Neuronal stem cell (in vitro differentiated cells): ENCODE measurements around the gene PIM3.

ENCODE experiments used
- DNase-seq: peaks from one replicate; pipeline ENCODE4 v3.0.0-alpha.2; 2013; ENCODE audit warnings: low spot score
- H2AFZ ChIP-seq: one replicate; pipeline ENCODE4 v1.6.1; 2013; ENCODE audit warnings: mild to moderate bottlenecking, low read length, inconsistent platforms
- H2AK5ac ChIP-seq: 2 replicates; pipeline ENCODE4 v1.6.1; 2013; ENCODE audit warnings: low read depth, mild to moderate bottlenecking, inconsistent platforms, low read length, moderate library complexity, mixed read lengths
- H2BK120ac ChIP-seq: 2 replicates; pipeline ENCODE4 v1.6.1; 2013; ENCODE audit warnings: low read depth, mild to moderate bottlenecking, inconsistent platforms, low read length, moderate library complexity, mixed read lengths
- H2BK12ac ChIP-seq: one replicate; pipeline ENCODE4 v1.6.1; 2013; ENCODE audit warnings: low read length, inconsistent platforms
- H2BK15ac ChIP-seq: 2 replicates; pipeline ENCODE4 v1.6.1; 2013; ENCODE audit warnings: mild to moderate bottlenecking, low read length, inconsistent platforms, mixed read lengths
- H2BK5ac ChIP-seq: one replicate; pipeline ENCODE4 v1.6.1; 2013; ENCODE audit warnings: inconsistent platforms, mild to moderate bottlenecking, low read length, moderate library complexity
- H3K14ac ChIP-seq: one replicate; pipeline ENCODE4 v1.6.1; 2013; ENCODE audit warnings: low read length, inconsistent platforms
- H3K18ac ChIP-seq: 2 replicates; pipeline ENCODE4 v1.6.1; 2013; ENCODE audit warnings: low read length, inconsistent platforms
- H3K23ac ChIP-seq: 2 replicates; pipeline ENCODE4 v1.6.1; 2013; ENCODE audit warnings: low read depth, mild to moderate bottlenecking, mixed read lengths, low read length, inconsistent platforms; ENCODE audit not compliant: poor library complexity
- H3K27ac ChIP-seq: replicated peaks from 3 replicates; pipeline ENCODE4 v1.5.1; 2013; ENCODE audit warnings: low read length, inconsistent platforms
- H3K27me3 ChIP-seq, 3 experiments: 2 replicates each; pipeline ENCODE4 v1.6.1; 2013; ENCODE audit warnings: low read length in 3 of 3, mild to moderate bottlenecking in 2 of 3, inconsistent platforms in 1 of 3, low read depth in 1 of 3, mixed read lengths in 1 of 3, moderate library complexity in 1 of 3; ENCODE audit not compliant: control insufficient read depth in 3 of 3, insufficient read depth in 3 of 3
- H3K36me3 ChIP-seq, 2 donors: replicated peaks in 1 of 2; 2 replicates each; pipeline ENCODE4 v1.6.1; 2013; ENCODE audit warnings: low read length in 2 of 2; ENCODE audit not compliant: control insufficient read depth in 2 of 2, insufficient read depth in 2 of 2
- H3K4ac ChIP-seq: 2 replicates; pipeline ENCODE4 v1.6.1; 2013; ENCODE audit warnings: inconsistent platforms, mild to moderate bottlenecking, low read length, moderate library complexity
- H3K4me1 ChIP-seq, 2 donors: 1 replicate in 1 of 2; 2 replicates in 1 of 2; pipeline ENCODE4 v1.6.1; 2013; ENCODE audit warnings: low read length in 2 of 2, low read depth in 1 of 2; ENCODE audit not compliant: control insufficient read depth in 2 of 2, insufficient read depth in 1 of 2
- H3K4me2 ChIP-seq: one replicate; pipeline ENCODE4 v1.6.1; 2013; ENCODE audit warnings: mild to moderate bottlenecking, low read length, inconsistent platforms; ENCODE audit not compliant: insufficient read depth, poor library complexity, severe bottlenecking
- H3K4me3 ChIP-seq, 2 donors: 2 replicates each; pipeline ENCODE4 v1.5.1; 2013; ENCODE audit warnings: low read length in 2 of 2, mild to moderate bottlenecking in 2 of 2, inconsistent platforms in 1 of 2, moderate library complexity in 1 of 2
- H3K79me1 ChIP-seq: one replicate; pipeline ENCODE4 v1.6.1; 2013; ENCODE audit warnings: low read depth, mild to moderate bottlenecking, inconsistent platforms, low read length, moderate library complexity
- H3K9ac ChIP-seq: one replicate; pipeline ENCODE4 v1.6.1; 2013; ENCODE audit warnings: mild to moderate bottlenecking, low read depth, low read length, inconsistent platforms; ENCODE audit not compliant: poor library complexity
- H3K9me3 ChIP-seq, 2 donors: replicated peaks in 1 of 2; 2 replicates each; pipeline versions ENCODE3 to v1.6.1; 2013; ENCODE audit warnings: low read length in 2 of 2, mild to moderate bottlenecking in 2 of 2, inconsistent platforms in 1 of 2, low read depth in 1 of 2, mixed read lengths in 1 of 2, moderate library complexity in 1 of 2; ENCODE audit not compliant: control insufficient read depth in 2 of 2, insufficient read depth in 1 of 2
- H4K8ac ChIP-seq: one replicate; pipeline ENCODE4 v1.6.1; 2013; ENCODE audit warnings: low read depth, mild to moderate bottlenecking, inconsistent platforms, low read length, moderate library complexity
- H4K91ac ChIP-seq: one replicate; pipeline ENCODE4 v1.6.1; 2013; ENCODE audit warnings: low read length, low read depth, mild to moderate bottlenecking, inconsistent platforms; ENCODE audit not compliant: poor library complexity
- WGBS, 2 donors: extraction: QIAGEN DNeasy Blood & Tissue Kit; methylation state at CpG; one replicate each; pipeline ENCODE4 v1.1.7; 2013; ENCODE audit warnings: missing lambda C conversion rate in 2 of 2, mixed read lengths in 1 of 2; ENCODE audit not compliant: insufficient read length in 2 of 2, insufficient replicate concordance in 1 of 2; ENCODE audit errors: extremely low coverage in 2 of 2; 5-methylcytosine and 5-hydroxymethylcytosine counted together

The PIM3 gene

DNA sequence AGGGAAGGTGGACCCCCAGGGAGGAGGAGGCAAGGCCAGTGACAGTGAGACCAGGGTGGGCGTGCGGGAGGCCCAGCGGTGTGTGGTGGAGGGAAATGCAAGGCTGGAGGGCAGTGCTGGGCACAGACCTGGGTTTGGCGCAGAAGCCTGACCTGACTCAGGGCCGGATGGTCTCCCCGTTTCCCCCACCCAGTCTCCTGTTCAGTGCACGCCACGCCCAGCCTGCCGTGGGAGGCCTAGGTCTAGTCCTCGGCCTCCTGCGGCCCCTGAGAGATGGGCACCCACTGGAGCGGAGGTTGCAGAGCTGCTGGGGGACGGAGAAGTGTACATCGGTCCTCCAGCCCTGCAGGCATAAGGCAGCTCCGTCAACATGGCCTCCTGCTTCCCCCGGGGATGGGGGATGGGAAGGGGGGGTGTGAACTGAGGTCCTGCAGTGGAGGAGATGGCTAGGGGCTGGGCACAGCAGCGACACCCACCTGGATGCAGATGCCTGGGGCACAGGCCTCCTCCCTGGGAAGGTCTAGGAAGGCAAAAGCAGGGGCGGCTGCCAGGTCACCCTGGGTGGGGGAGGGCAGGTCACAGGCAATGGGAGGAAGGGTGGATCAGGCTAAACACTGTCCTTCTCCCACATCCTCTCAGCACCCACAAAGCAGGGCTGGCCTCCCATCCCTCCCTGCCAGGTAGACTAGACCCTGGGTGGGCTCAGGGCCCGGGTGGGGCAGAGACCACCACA lies 36.1 kb downstream of the PIM3 start:
- Histone ChIP-seq H3K4me3 (no peak overlapping the region), H3K79me1 (no peaks in the 10 kb centered on the region), H3K9ac (no peak overlapping the region), H3K4me1 (peaks cover 0 to 19% of the 10 kb centered on the region in 2 donors), H2AFZ (no peak overlapping the region), H2BK120ac (no peak overlapping the region), H2BK5ac (no peak overlapping the region), H4K8ac (no peak overlapping the region), H3K9me3 (peaks cover 0 to 5% of the 10 kb centered on the region in 2 donors), H3K36me3 (no peaks in the 10 kb centered on the region), H3K27ac (no peak overlapping the region), H2BK12ac (peak overlapping the region; percentile 58), H3K14ac (no peak overlapping the region), H3K27me3 (peaks cover 3 to 34% (median 17%) of the 10 kb centered on the region in 3 experiments), H4K91ac (no peak overlapping the region), H2AK5ac (no peak overlapping the region), H3K18ac (no peak overlapping the region), H2BK15ac (no peak overlapping the region), H3K23ac (no peak overlapping the region), H3K4me2 (no peak overlapping the region), H3K4ac (no peak overlapping the region)
- WGBS, 2 donors = no CpG with 5 or more reads among the region's 19 CpGs
- no peak for DNase-seq

DNA sequence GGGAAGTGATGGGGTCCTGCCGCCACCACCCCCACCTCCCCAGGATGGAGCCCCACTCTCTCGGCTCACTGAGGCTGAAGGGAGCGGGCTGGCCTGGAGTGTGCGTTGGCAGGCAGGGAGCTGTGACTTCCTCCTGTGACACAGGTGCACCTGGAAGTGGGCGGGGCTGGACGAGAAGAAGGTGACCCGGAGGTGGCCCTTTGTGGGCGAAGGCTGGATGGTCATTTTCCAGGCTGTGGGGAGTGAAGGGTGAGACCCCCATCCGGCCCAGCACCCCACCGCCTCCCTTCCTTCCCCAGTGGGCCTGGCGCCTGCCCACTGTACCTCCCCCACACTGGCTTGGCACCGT lies 36.7 kb downstream of the PIM3 start:
- Histone ChIP-seq H2BK5ac (peak overlapping the region; percentile 53), H3K36me3 (no peaks in the 10 kb centered on the region), H3K4me1 (peaks cover 0 to 23% of the 10 kb centered on the region in 2 donors), H3K14ac (peak overlapping the region; percentile 71), H2AFZ (no peak overlapping the region), H2BK12ac (peak overlapping the region; percentile 58), H3K9ac (no peak overlapping the region), H3K4me2 (no peak overlapping the region), H3K27ac (no peak overlapping the region), H3K18ac (no peak overlapping the region), H4K91ac (no peak overlapping the region), H3K9me3 (peaks cover 0 to 5% of the 10 kb centered on the region in 2 donors), H3K4me3 (no peak overlapping the region), H4K8ac (no peak overlapping the region), H2BK120ac (no peak overlapping the region), H2AK5ac (peak overlapping the region; percentile 21), H3K23ac (peak overlapping the region; percentile 25), H2BK15ac (no peak overlapping the region), H3K4ac (no peak overlapping the region), H3K79me1 (no peaks in the 10 kb centered on the region), H3K27me3 (peaks cover 3 to 40% (median 17%) of the 10 kb centered on the region in 3 experiments)
- no CpG with 5 or more reads among the region's 12 CpGs for WGBS, 2 donors
- no peak for DNase-seq

GRCh38 chr22:49997932-49998717 lies 37.6 kb downstream of the PIM3 start:
- Histone ChIP-seq H4K91ac (no peak overlapping the region), H3K27ac (no peak overlapping the region), H2BK15ac (no peak overlapping the region), H3K9me3 (peaks cover 0 to 3% of the 10 kb centered on the region in 2 donors), H3K4me2 (no peak overlapping the region), H2AFZ (no peak overlapping the region), H3K27me3 (peaks cover 3 to 46% (median 17%) of the 10 kb centered on the region in 3 experiments), H3K18ac (no peak overlapping the region), H2BK5ac (peak overlapping the region; percentile 66), H2BK12ac (peak overlapping the region; percentile 41), H3K36me3 (no peaks in the 10 kb centered on the region), H4K8ac (no peak overlapping the region), H3K4me3 (peak overlapping the region in 1 of 2 donors; percentile 70), H2AK5ac (peak overlapping the region; percentile 70), H3K14ac (peak overlapping the region; percentile 11), H2BK120ac (peak overlapping the region; percentile 31), H3K23ac (peak overlapping the region; percentile 1), H3K79me1 (no peaks in the 10 kb centered on the region), H3K4ac (peak overlapping the region; percentile 90), H3K9ac (peak overlapping the region; percentile 79), H3K4me1 (peaks cover 0 to 23% of the 10 kb centered on the region in 2 donors)
- DNase-seq = no peak
- WGBS, 2 donors = no CpG with 5 or more reads among the region's 21 CpGs

DNA sequence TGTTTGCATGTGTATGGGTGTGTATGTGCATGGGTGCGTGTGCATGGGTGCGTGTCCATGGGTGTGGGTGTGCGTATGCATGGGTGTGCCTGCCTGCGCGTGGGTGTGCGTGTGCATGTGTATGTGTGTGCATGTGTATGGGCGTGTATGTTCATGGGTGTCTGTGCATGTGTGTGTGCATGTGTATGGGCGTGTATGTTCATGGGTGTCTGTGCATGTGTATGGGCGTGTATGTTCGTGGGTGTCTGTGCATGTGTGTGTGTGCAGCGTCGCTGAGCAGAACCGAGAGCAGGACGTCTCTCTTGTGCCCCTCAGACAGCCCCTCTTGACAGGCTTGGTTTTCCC lies 38.1 kb downstream of the PIM3 start:
- peaks cover 3 to 49% (median 17%) of the 10 kb centered on the region in 3 experiments for H3K27me3 ChIP-seq
- H3K4me2 ChIP-seq = no peak overlapping the region
- no peak overlapping the region for H4K91ac ChIP-seq
- H3K4me3 ChIP-seq = peak overlapping the region in 1 of 2 donors; percentile 77
- H3K27ac ChIP-seq = no peak overlapping the region
- no CpG with 5 or more reads among the region's 14 CpGs for WGBS, 2 donors
- peak overlapping the region; percentile 11 for H3K14ac ChIP-seq
- no peak overlapping the region for H2BK120ac ChIP-seq
- H2BK12ac ChIP-seq = peak overlapping the region; percentile 69
- peaks cover 0 to 3% of the 10 kb centered on the region in 2 donors for H3K9me3 ChIP-seq
- no peaks in the 10 kb centered on the region for H3K36me3 ChIP-seq
- H3K4ac ChIP-seq = no peak overlapping the region
- H2BK15ac ChIP-seq = peak overlapping the region; percentile 85
- DNase-seq = no peak
- peaks cover 0 to 20% of the 10 kb centered on the region in 2 donors for H3K4me1 ChIP-seq
- no peak overlapping the region for H2AFZ ChIP-seq
- H2BK5ac ChIP-seq = no peak overlapping the region
- H2AK5ac ChIP-seq = peak overlapping the region; percentile 30
- no peak overlapping the region for H4K8ac ChIP-seq
- H3K18ac ChIP-seq = peak overlapping the region; percentile 97
- peak overlapping the region; percentile 1 for H3K23ac ChIP-seq
- peak overlapping the region; percentile 88 for H3K9ac ChIP-seq
- H3K79me1 ChIP-seq = no peaks in the 10 kb centered on the region
